Glutamatergic neuron (in vitro differentiated cells): ENCODE measurements around the gene CDC42BPB. TPM values are rescaled to one million over a fixed set of nuclear protein-coding genes. Genes with fewer than 3 reads are reported as not detected.
A peak's percentile ranks its signal among the peaks of the same experiment; 100 is the strongest.

Experiments
- DNase-seq: peaks from one replicate; pipeline ENCODE4 v3.0.0; 2022
- H3K27ac Mint-ChIP-seq: one replicate; pipeline ENCODE4 v1.8.0; 2020; ENCODE audit warnings: mild to moderate bottlenecking, mixed read lengths, inconsistent platforms; ENCODE audit not compliant: unreplicated experiment
- H3K27me3 Mint-ChIP-seq: one replicate; pipeline ENCODE4 v1.8.0; 2020; ENCODE audit warnings: mild to moderate bottlenecking, moderate library complexity, mixed read lengths, inconsistent platforms; ENCODE audit not compliant: unreplicated experiment
- H3K36me3 Mint-ChIP-seq: one replicate; pipeline ENCODE4 v1.8.0; 2020; ENCODE audit warnings: mild to moderate bottlenecking, mixed read lengths, inconsistent platforms; ENCODE audit not compliant: unreplicated experiment
- H3K4me1 Mint-ChIP-seq: one replicate; pipeline ENCODE4 v1.8.0; 2020; ENCODE audit warnings: mild to moderate bottlenecking, low read depth, mixed read lengths, inconsistent platforms; ENCODE audit not compliant: unreplicated experiment
- H3K4me3 Mint-ChIP-seq: one replicate; pipeline ENCODE4 v1.8.0; 2020; ENCODE audit warnings: mild to moderate bottlenecking, mixed read lengths, inconsistent platforms; ENCODE audit not compliant: unreplicated experiment
- H3K9me3 Mint-ChIP-seq: one replicate; pipeline ENCODE4 v1.8.0; 2020; ENCODE audit warnings: mild to moderate bottlenecking, moderate library complexity, mixed read lengths, inconsistent platforms; ENCODE audit not compliant: unreplicated experiment
- total RNA-seq: library from RNA; stranded (reverse); fragmentation: NEBNext Ultra II Directional; extraction: Animal tissue kit (Norgen Biotek cat#: 25700); gene quantifications from one replicate; pipeline ENCODE4 v1.2.1, GENCODE V29; 2021; ENCODE audit not compliant: unreplicated experiment
- TF ChIP-seq, protein P1 (sequence below): fragments of 200-600 bp; sonication (generic); IDR thresholded peaks from one replicate; pipeline ENCODE4 v1.5.0; 2021; ENCODE audit not compliant: partially characterized antibody, unreplicated experiment

Gene CDC42BPB
- total RNA-seq, 1 donor from 2014 or later = 125 TPM

DNA sequence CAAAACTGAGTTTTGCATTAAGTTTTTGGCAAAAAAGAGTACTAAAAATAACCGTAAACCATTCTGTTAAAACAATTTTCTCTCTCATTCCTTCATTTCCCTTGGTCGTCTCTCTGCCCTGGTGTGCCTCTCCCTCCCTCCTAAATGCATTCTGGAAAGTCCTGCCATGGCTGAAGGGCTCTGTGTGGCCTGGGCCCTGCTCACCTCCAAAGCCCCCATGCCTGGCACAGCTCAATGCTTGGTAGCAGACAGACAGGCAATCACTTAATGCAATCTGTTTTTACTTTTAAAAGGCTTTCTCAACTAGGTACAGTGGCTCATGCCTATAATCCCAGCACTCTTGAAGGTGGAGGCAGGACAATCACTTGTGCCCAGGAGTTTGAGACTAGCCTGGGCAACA is 47.8 kb downstream of the CDC42BPB start:
- H3K27ac Mint-ChIP-seq = no peak overlapping the region
- peaks cover 3% of the 10 kb centered on the region for H3K27me3 Mint-ChIP-seq
- H3K4me3 Mint-ChIP-seq = no peak overlapping the region
- H3K9me3 Mint-ChIP-seq = peaks cover 2% of the 10 kb centered on the region
- peaks cover 8% of the 10 kb centered on the region for H3K36me3 Mint-ChIP-seq
- H3K4me1 Mint-ChIP-seq = peaks cover 3% of the 10 kb centered on the region
- no peak for DNase-seq
- TF ChIP-seq, protein P1, sequence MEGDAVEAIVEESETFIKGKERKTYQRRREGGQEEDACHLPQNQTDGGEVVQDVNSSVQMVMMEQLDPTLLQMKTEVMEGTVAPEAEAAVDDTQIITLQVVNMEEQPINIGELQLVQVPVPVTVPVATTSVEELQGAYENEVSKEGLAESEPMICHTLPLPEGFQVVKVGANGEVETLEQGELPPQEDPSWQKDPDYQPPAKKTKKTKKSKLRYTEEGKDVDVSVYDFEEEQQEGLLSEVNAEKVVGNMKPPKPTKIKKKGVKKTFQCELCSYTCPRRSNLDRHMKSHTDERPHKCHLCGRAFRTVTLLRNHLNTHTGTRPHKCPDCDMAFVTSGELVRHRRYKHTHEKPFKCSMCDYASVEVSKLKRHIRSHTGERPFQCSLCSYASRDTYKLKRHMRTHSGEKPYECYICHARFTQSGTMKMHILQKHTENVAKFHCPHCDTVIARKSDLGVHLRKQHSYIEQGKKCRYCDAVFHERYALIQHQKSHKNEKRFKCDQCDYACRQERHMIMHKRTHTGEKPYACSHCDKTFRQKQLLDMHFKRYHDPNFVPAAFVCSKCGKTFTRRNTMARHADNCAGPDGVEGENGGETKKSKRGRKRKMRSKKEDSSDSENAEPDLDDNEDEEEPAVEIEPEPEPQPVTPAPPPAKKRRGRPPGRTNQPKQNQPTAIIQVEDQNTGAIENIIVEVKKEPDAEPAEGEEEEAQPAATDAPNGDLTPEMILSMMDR = no peak

DNA sequence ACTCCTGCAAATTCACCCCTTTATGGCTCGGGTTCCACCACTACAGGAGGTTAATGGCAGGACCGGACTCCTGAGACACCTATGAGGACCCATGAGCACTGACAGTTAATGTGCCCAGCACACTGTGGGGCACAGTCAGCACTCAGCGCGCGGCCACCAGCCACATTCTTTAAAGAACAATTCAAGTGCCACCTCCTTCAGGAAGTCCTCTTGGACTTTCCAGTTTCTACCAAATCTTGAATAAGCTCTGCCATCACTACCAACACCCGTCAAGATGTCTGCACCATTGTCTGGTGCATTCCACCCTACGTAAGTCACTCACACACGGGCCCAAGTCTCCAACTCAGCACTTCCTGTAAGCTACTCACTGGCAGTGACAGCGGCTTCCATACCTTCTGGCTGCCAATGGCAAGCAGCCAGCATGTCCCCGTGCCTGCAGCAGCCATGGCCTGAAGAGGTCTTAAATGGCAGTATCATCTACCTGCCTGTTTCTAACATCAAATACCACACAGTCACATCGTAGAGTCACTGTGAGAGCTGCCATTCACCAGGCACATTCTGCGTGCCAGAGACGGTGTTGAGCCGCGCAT is 48.5 kb downstream of the CDC42BPB start:
- Mint-ChIP-seq H3K9me3 (peaks cover 2% of the 10 kb centered on the region), H3K4me3 (no peak overlapping the region), H3K27ac (no peak overlapping the region), H3K27me3 (peaks cover 3% of the 10 kb centered on the region), H3K36me3 (peaks cover 8% of the 10 kb centered on the region), H3K4me1 (no peaks in the 10 kb centered on the region)
- TF ChIP-seq, protein P1 = no peak
- no peak for DNase-seq

DNA sequence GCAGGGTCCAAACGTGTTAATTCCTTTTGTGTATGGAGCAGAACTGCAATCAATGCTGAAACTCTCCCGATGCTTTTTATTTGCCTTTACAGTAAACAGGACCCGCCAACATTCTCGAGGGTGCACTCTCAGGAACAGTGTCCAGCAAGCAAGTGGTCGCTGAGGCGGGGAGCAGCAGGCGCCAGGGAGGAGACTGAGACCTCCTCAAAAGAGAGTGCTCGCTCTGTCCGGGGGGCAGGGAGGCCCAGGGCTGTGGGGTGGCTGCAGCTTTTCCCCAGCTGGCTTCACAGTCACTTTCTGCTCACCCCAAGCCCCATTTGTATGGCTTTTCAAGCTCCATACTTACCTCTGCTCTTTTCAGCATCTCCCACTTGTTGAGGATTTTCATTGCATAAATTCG is 49.2 kb downstream of the CDC42BPB start:
- peaks cover 3% of the 10 kb centered on the region for H3K27me3 Mint-ChIP-seq
- DNase-seq = no peak
- no peaks in the 10 kb centered on the region for H3K4me1 Mint-ChIP-seq
- TF ChIP-seq, protein P1 = no peak
- H3K27ac Mint-ChIP-seq = no peak overlapping the region
- H3K36me3 Mint-ChIP-seq = peaks cover 8% of the 10 kb centered on the region
- H3K9me3 Mint-ChIP-seq = peaks cover 3% of the 10 kb centered on the region
- H3K4me3 Mint-ChIP-seq = no peak overlapping the region

DNA sequence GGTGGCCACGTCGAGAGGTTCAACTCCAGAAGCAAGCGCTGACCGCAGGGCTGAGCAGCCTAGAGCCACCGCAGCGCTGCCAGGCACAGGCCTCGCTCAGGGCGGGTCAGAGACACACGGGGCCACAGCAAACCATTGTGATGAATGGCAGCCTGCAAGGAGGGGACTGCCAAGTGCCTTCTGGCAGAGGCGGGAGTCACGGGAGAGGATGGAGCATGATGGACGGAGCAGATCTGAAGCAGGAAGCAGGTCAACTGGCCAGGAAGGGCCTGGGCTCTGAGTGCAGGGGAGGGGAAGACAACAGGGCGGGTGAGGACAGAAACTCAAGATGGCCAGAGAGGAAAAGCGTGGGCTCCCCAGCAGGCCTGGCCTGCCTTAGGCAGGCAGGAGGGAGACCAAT is 49.8 kb downstream of the CDC42BPB start:
- Mint-ChIP-seq H3K4me3 (no peak overlapping the region), H3K27ac (no peak overlapping the region), H3K4me1 (no peaks in the 10 kb centered on the region), H3K36me3 (peaks cover 8% of the 10 kb centered on the region), H3K9me3 (peaks cover 3% of the 10 kb centered on the region), H3K27me3 (peaks cover 3% of the 10 kb centered on the region)
- TF ChIP-seq, protein P1 = no peak
- DNase-seq = no peak

DNA sequence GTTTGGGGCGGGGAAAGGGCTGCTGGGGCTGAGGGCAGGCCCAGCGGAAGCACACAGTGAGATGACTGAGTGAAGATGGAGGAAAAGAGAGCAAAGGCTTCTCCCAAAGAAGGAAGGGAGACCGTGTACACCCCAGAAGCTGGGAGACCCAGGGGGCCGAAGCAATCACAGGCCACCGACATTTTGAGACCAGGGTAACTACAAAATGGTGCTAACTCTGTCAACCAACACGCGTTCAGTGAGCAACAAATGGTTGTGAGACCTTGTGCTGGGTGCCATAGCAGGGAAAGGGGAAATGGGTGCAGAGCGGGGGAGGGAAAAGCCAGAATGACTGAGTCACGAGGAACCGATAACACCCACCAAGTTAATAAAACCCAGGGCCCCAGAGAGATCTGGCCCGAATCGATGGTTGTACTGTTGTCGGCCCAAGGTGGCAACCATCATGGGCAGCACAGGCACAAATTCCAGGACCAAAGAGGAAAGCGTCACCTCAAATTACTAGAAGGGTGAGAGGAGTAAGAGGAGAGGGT is 50.3 kb downstream of the CDC42BPB start:
- H3K27ac Mint-ChIP-seq = peak overlapping the region; percentile 62
- TF ChIP-seq, protein P1 = no peak
- peaks cover 7% of the 10 kb centered on the region for H3K9me3 Mint-ChIP-seq
- DNase-seq = no peak
- no peaks in the 10 kb centered on the region for H3K4me1 Mint-ChIP-seq
- peaks cover 3% of the 10 kb centered on the region for H3K27me3 Mint-ChIP-seq
- no peak overlapping the region for H3K4me3 Mint-ChIP-seq
- H3K36me3 Mint-ChIP-seq = peaks cover 8% of the 10 kb centered on the region
